RKO (cell line): ENCODE data around the gene ZNF579.

Source experiments
- DNase-seq: peaks from one replicate; pipeline ENCODE4 v3.0.0-alpha.2; 2016; ENCODE audit warnings: low spot score

Gene ZNF579

GRCh38 chr19:55580628-55581144 lies at the start of gene ZNF579:
ZNF579 (minus strand) TSS chr19:55580848; CDS start chr19:55579639, 1,209 bp downstream.
- DNase-seq: peak; percentile 86

- no peak for DNase-seq
Measured at GRCh38 chr19:55626350-55626749, 45.7 kb upstream of the ZNF579 start.

GRCh38 chr19:55625004-55625326 lies 44.3 kb upstream of the ZNF579 start:
- no peak for DNase-seq

GRCh38 chr19:55624109-55625003 lies 43.7 kb upstream of the ZNF579 start, which contains the start of gene ZNF784:
ZNF784 (minus strand) TSS chr19:55624566; CDS start chr19:55624561, 5 bp downstream.
- peak; percentile 90 for DNase-seq

- DNase-seq: no peak
Measured at GRCh38 chr19:55623561-55623960, 42.9 kb upstream of the ZNF579 start.

GRCh38 chr19:55623130-55623529 lies 42.5 kb upstream of the ZNF579 start:
- no peak for DNase-seq

GRCh38 chr19:55622242-55622969 lies 41.8 kb upstream of the ZNF579 start:
- no peak for DNase-seq

GRCh38 chr19:55621673-55622231 lies 41.1 kb upstream of the ZNF579 start:
- DNase-seq: no peak

GRCh38 chr19:55621205-55621672 lies 40.6 kb upstream of the ZNF579 start:
- DNase-seq: no peak

GRCh38 chr19:55620410-55621204 lies 40.0 kb upstream of the ZNF579 start:
- DNase-seq: no peak

GRCh38 chr19:55619286-55619685 lies 38.6 kb upstream of the ZNF579 start:
- no peak for DNase-seq

GRCh38 chr19:55618426-55618825 lies 37.8 kb upstream of the ZNF579 start:
- no peak for DNase-seq

- DNase-seq: no peak
Measured at GRCh38 chr19:55617426-55617825, 36.8 kb upstream of the ZNF579 start.

- no peak for DNase-seq
Measured at GRCh38 chr19:55616395-55616875, 35.8 kb upstream of the ZNF579 start.

- DNase-seq: no peak
Measured at GRCh38 chr19:55615543-55616394, 35.1 kb upstream of the ZNF579 start.

- DNase-seq: no peak
Measured at GRCh38 chr19:55614711-55615542, 34.3 kb upstream of the ZNF579 start.

GRCh38 chr19:55613930-55614710 lies 33.5 kb upstream of the ZNF579 start:
- DNase-seq: no peak

GRCh38 chr19:55613396-55613795 lies 32.7 kb upstream of the ZNF579 start:
- DNase-seq: no peak
